Body of pancreas (tissue), 4 donors: Measurements from ENCODE around the gene NHP2.

Experiments used
- CTCF ChIP-seq, 7 experiments: fragments of 450-650 bp in 4 of 7; fragments of 200-600 bp in 3 of 7; sonication (generic) in 3 of 7; IDR thresholded peaks; one replicate each; pipeline ENCODE4 v1.5.1; 2016 to 2019; ENCODE audit warnings: antibody characterized with exemption in 7 of 7
- POLR2A ChIP-seq, 3 donors: fragments of 450-650 bp; IDR thresholded peaks; one replicate each; pipeline ENCODE4 v1.6.1; 2016; ENCODE audit warnings: antibody characterized with exemption in 3 of 3, mild to moderate bottlenecking in 2 of 3

- TF ChIP-seq POLR2A (IDR thresholded peaks at IDR 0.05): no peak
- TF ChIP-seq CTCF (IDR thresholded peaks at IDR 0.05): no peak
Observed at GRCh38 chr5:178136990-178137389, 16.7 kb downstream of the NHP2 start.
